Thyroid gland (tissue), 4 donors: Measurements from ENCODE around the gene MARCHF2. TPM values are rescaled to one million over a fixed set of nuclear protein-coding genes. Genes with fewer than 3 reads are reported as not detected.

ENCODE experiments used
- DNase-seq, 2 donors: peaks; one replicate each; pipeline ENCODE4 v3.0.0-alpha.2; 2019
- H3K27ac ChIP-seq, 3 donors: fragments of 200-600 bp; sonication (generic); 1 replicate in 2 of 3; 2 replicates in 1 of 3; pipeline ENCODE4 v1.5.1; 2016 to 2019; ENCODE audit warnings: mild to moderate bottlenecking in 1 of 3, moderate library complexity in 1 of 3
- H3K27me3 ChIP-seq: fragments of 200-600 bp; sonication (generic); one replicate; pipeline ENCODE4 v1.5.1; 2019
- H3K36me3 ChIP-seq, 2 donors: fragments of 200-600 bp; sonication (generic); one replicate each; pipeline ENCODE4 v1.5.1; 2016 to 2019
- H3K4me1 ChIP-seq, 2 donors: fragments of 200-600 bp; sonication (generic); one replicate each; pipeline ENCODE4 v1.5.1; 2017 to 2019
- H3K4me3 ChIP-seq, 3 donors: fragments of 200-600 bp; sonication (generic); replicated peaks in 1 of 3; 1 replicate in 2 of 3; 2 replicates in 1 of 3; pipeline ENCODE4 v1.5.1; 2016; ENCODE audit warnings: mild to moderate bottlenecking in 1 of 3
- H3K9me3 ChIP-seq: fragments of 200-600 bp; sonication (generic); one replicate; pipeline ENCODE4 v1.5.1; 2017
- POLR2A ChIP-seq, 2 donors: fragments of 450-650 bp; IDR thresholded peaks; one replicate each; pipeline ENCODE4 v1.6.1; 2017; ENCODE audit warnings: antibody characterized with exemption in 2 of 2, mild to moderate bottlenecking in 2 of 2, moderate library complexity in 1 of 2
- WGBS, 2 donors: methylation state at CpG; one replicate each; pipeline ENCODE4 v1.1.5; 2017; 5-methylcytosine and 5-hydroxymethylcytosine counted together
- intact Hi-C: fragments of 100-400 bp; cut with DNase I; formaldehyde crosslinking; loops from one replicate; pipeline ENCODE4 v1.15.1; 2023
- total RNA-seq, 4 donors: library from RNA; depleted of rRNA; stranded (reverse); fragments of >200 nt; gene quantifications; one replicate each; pipeline ENCODE4 v1.2.3, GENCODE V29; 2016
- TF ChIP-seq, protein P1 (sequence below), 6 experiments: fragments of 200-600 bp in 3 of 6; fragments of 450-650 bp in 3 of 6; sonication (generic) in 3 of 6; IDR thresholded peaks; one replicate each; pipeline ENCODE4 v1.5.1; 2016 to 2019; ENCODE audit warnings: antibody characterized with exemption in 6 of 6, mild to moderate bottlenecking in 2 of 6, inconsistent platforms in 1 of 6, moderate library complexity in 1 of 6

Gene MARCHF2
- total RNA-seq, 4 donors from 2014 or later, result 168 to 245 (median 215) TPM

- intact Hi-C loops, result loop anchor here (5.0 kb wide), 1 partner anchor 41 kb away; no protein-coding TSS in a partner anchor
- Histone ChIP-seq H3K27me3 (no peaks in the 10 kb centered on the region), H3K36me3 (peaks cover 16 to 28% of the 10 kb centered on the region in 2 donors), H3K4me1 (peaks cover 61 to 68% of the 10 kb centered on the region in 2 donors), H3K27ac (peak overlapping the region; percentile 97 to 100 (median 100)), H3K9me3 (no peaks in the 10 kb centered on the region), H3K4me3 (no peak overlapping the region)
- TF ChIP-seq, protein P1, sequence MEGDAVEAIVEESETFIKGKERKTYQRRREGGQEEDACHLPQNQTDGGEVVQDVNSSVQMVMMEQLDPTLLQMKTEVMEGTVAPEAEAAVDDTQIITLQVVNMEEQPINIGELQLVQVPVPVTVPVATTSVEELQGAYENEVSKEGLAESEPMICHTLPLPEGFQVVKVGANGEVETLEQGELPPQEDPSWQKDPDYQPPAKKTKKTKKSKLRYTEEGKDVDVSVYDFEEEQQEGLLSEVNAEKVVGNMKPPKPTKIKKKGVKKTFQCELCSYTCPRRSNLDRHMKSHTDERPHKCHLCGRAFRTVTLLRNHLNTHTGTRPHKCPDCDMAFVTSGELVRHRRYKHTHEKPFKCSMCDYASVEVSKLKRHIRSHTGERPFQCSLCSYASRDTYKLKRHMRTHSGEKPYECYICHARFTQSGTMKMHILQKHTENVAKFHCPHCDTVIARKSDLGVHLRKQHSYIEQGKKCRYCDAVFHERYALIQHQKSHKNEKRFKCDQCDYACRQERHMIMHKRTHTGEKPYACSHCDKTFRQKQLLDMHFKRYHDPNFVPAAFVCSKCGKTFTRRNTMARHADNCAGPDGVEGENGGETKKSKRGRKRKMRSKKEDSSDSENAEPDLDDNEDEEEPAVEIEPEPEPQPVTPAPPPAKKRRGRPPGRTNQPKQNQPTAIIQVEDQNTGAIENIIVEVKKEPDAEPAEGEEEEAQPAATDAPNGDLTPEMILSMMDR (IDR thresholded peaks at IDR 0.05), result no peak
- TF ChIP-seq POLR2A (IDR thresholded peaks at IDR 0.05), result peak in 1 of 2 donors; percentile 31
- DNase-seq, result peak; percentile 98 to 99
- 20 to 29% methylated on average over 5 to 7 of the region's 9 CpGs for WGBS, 2 donors
Measured at GRCh38 chr19:8398311-8398771, 14.8 kb upstream of the MARCHF2 start.

- H3K36me3 ChIP-seq, result peaks cover 22 to 40% of the 10 kb centered on the region in 2 donors
- peak overlapping the region; percentile 88 to 100 (median 100) for H3K27ac ChIP-seq
- 85 to 92% methylated on average over 20 to 23 of the region's 34 CpGs for WGBS, 2 donors
Measured at GRCh38 chr19:8399681-8400188, 13.4 kb upstream of the MARCHF2 start.

GRCh38 chr19:8401981-8402411, 11.1 kb upstream of the MARCHF2 start:
- no peaks in the 10 kb centered on the region for H3K9me3 ChIP-seq
- intact Hi-C loops, result no loop called here
- H3K27me3 ChIP-seq, result no peaks in the 10 kb centered on the region
- TF ChIP-seq, protein P1 (IDR thresholded peaks at IDR 0.05), result no peak
- no peak for TF ChIP-seq POLR2A (IDR thresholded peaks at IDR 0.05)
- H3K27ac ChIP-seq, result peak overlapping the region in 2 of 3 donors; percentile 9 to 24
- no peak for DNase-seq
- peaks cover 31 to 53% of the 10 kb centered on the region in 2 donors for H3K4me1 ChIP-seq
- 94% methylated on average over 3 to 21 of the region's 21 CpGs for WGBS, 2 donors
- no peak overlapping the region for H3K4me3 ChIP-seq
- H3K36me3 ChIP-seq, result peaks cover 28 to 44% of the 10 kb centered on the region in 2 donors

More at GRCh38 chr19:8399681-8400188, 13.4 kb upstream of the MARCHF2 start:
- H3K4me3 ChIP-seq, result no peak overlapping the region
- intact Hi-C loops, result loop anchor here (5.0 kb wide), 1 partner anchor 42 kb away; no protein-coding TSS in a partner anchor
- TF ChIP-seq, protein P1 (IDR thresholded peaks at IDR 0.05), result no peak
- no peak for TF ChIP-seq POLR2A (IDR thresholded peaks at IDR 0.05)
- DNase-seq, result peak; percentile 56 to 59
- no peaks in the 10 kb centered on the region for H3K9me3 ChIP-seq
- no peaks in the 10 kb centered on the region for H3K27me3 ChIP-seq
- peaks cover 47 to 57% of the 10 kb centered on the region in 2 donors for H3K4me1 ChIP-seq

GRCh38 chr19:8403098-8403819, 9.8 kb upstream of the MARCHF2 start:
- WGBS, 2 donors, result 73 to 95% methylated on average over 3 to 44 of the region's 44 CpGs
- TF ChIP-seq, protein P1 (IDR thresholded peaks at IDR 0.05), result no peak
- TF ChIP-seq POLR2A (IDR thresholded peaks at IDR 0.05), result no peak
- Histone ChIP-seq H3K4me1 (peaks cover 26 to 41% of the 10 kb centered on the region in 2 donors), H3K27me3 (no peaks in the 10 kb centered on the region), H3K27ac (peak overlapping the region in 1 of 3 donors; percentile 28), H3K36me3 (peaks cover 28 to 44% of the 10 kb centered on the region in 2 donors), H3K9me3 (no peaks in the 10 kb centered on the region), H3K4me3 (no peak overlapping the region)
- intact Hi-C loops, result no loop called here
- DNase-seq, result no peak

DNA sequence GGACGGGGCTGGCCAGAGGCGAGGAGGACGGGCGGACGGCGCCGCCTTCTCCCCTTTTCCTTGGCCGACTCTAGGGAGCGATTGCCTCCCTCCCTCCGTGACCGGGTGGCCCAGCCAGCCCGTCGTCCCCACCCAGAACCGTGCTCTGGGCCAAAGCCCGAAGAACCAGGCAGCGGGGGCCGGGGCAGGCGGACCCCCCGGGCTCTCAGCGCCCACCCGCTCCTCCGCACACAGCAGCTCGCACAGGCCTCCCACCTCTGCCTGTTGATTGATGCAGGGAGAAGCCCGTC, 9.3 kb upstream of the MARCHF2 start:
- no peaks in the 10 kb centered on the region for H3K27me3 ChIP-seq
- no peak overlapping the region for H3K4me3 ChIP-seq
- WGBS, 2 donors, result 88 to 91% methylated on average over 17 to 24 of the region's 24 CpGs
- intact Hi-C loops, result no loop called here
- H3K36me3 ChIP-seq, result peaks cover 28 to 44% of the 10 kb centered on the region in 2 donors
- TF ChIP-seq POLR2A (IDR thresholded peaks at IDR 0.05), result no peak
- TF ChIP-seq, protein P1 (IDR thresholded peaks at IDR 0.05), result no peak
- H3K27ac ChIP-seq, result no peak overlapping the region
- no peak for DNase-seq
- peaks cover 24 to 36% of the 10 kb centered on the region in 2 donors for H3K4me1 ChIP-seq
- H3K9me3 ChIP-seq, result no peaks in the 10 kb centered on the region
